Spleen (tissue), 13 donors: ENCODE measurements around the gene HDHD3. TPM values are rescaled to one million over a fixed set of nuclear protein-coding genes. Genes with fewer than 3 reads are reported as not detected.
A peak's percentile ranks its signal among the peaks of the same experiment; 100 is the strongest.

Experiments used
- DNase-seq: peaks from one replicate; pipeline ENCODE4 v3.0.0-alpha.2; 2020
- H3K27ac ChIP-seq, 8 donors: fragments of 200-600 bp; sonication (generic) in 7 of 8; 1 replicate in 4 of 8; 2 replicates in 4 of 8; pipeline versions ENCODE4 v1.5.0 to v1.8.0; 2016 to 2021; ENCODE audit warnings: inconsistent platforms in 4 of 8, mild to moderate bottlenecking in 4 of 8, moderate library complexity in 1 of 8
- H3K27me3 ChIP-seq, 7 donors: fragments of 200-600 bp; sonication (generic) in 6 of 7; replicated peaks in 1 of 7; 1 replicate in 4 of 7; 2 replicates in 3 of 7; pipeline versions ENCODE4 v1.5.0 to v1.8.0; 2016 to 2021; ENCODE audit warnings: inconsistent platforms in 3 of 7, mild to moderate bottlenecking in 1 of 7
- H3K36me3 ChIP-seq, 6 donors: fragments of 200-600 bp; sonication (generic) in 5 of 6; 1 replicate in 4 of 6; 2 replicates in 2 of 6; pipeline versions ENCODE4 v1.5.0 to v1.8.0; 2016 to 2021; ENCODE audit warnings: inconsistent platforms in 2 of 6
- H3K4me1 ChIP-seq, 6 donors: fragments of 200-600 bp; sonication (generic) in 5 of 6; 1 replicate in 3 of 6; 2 replicates in 3 of 6; pipeline versions ENCODE4 v1.5.0 to v1.8.0; 2016 to 2021; ENCODE audit warnings: inconsistent platforms in 3 of 6
- H3K4me3 ChIP-seq, 8 donors: fragments of 200-600 bp; sonication (generic) in 7 of 8; 1 replicate in 4 of 8; 2 replicates in 4 of 8; pipeline versions ENCODE4 v1.5.0 to v1.8.0; 2016 to 2021; ENCODE audit warnings: inconsistent platforms in 4 of 8, mild to moderate bottlenecking in 4 of 8, moderate library complexity in 2 of 8
- H3K9me3 ChIP-seq, 8 donors: fragments of 200-600 bp; sonication (generic) in 7 of 8; 1 replicate in 4 of 8; 2 replicates in 4 of 8; pipeline versions ENCODE4 v1.5.0 to v1.8.0; 2016 to 2021; ENCODE audit warnings: inconsistent platforms in 4 of 8
- CTCF ChIP-seq, 11 experiments: fragments of 200-600 bp in 7 of 11; fragments of 450-650 bp in 4 of 11; sonication (generic) in 4 of 11; IDR thresholded peaks in 8 of 11; conservative IDR thresholded peaks in 3 of 11; 1 replicate in 7 of 11; 2 replicates in 4 of 11; pipeline versions ENCODE4 v1.4.0 to v1.8.0; 2016 to 2021; ENCODE audit warnings: antibody characterized with exemption in 11 of 11, inconsistent platforms in 4 of 11, mild to moderate bottlenecking in 1 of 11
- POLR2A ChIP-seq, 3 donors: fragments of 450-650 bp; IDR thresholded peaks; one replicate each; pipeline ENCODE4 v1.5.1; 2017; ENCODE audit warnings: antibody characterized with exemption in 3 of 3, mild to moderate bottlenecking in 1 of 3
- POLR2AphosphoS5 ChIP-seq, 3 donors: sonication (generic); formaldehyde crosslinking; IDR thresholded peaks; one replicate each; pipeline ENCODE4 v1.5.1; 2017; ENCODE audit warnings: antibody characterized with exemption in 3 of 3
- whole genome bisulfite sequencing, 5 donors: extraction: QIAGEN DNeasy Blood & Tissue Kit in 3 of 5; methylation state at CpG; one replicate each; pipeline versions ENCODE4 v1.1.5 to v1.1.7; 2013 to 2018; 5-methylcytosine and 5-hydroxymethylcytosine counted together
- intact Hi-C: fragments of 100-400 bp; cut with DNase I; formaldehyde crosslinking; loops from one replicate; pipeline ENCODE4 v1.15.0; 2023; ENCODE audit warnings: low total_unique reads
- long read RNA-seq, 2 donors: transcript quantifications; one replicate each; lab custom pipeline, GENCODE V29; 2026
- polyA plus RNA-seq, 3 donors: library from polyadenylated mRNA; stranded (reverse); fragments of 200-250 nt; gene quantifications; one replicate each; pipeline ENCODE4 v1.2.1, GENCODE V29; 2013
- total RNA-seq, 7 donors: library from RNA; depleted of rRNA in 3 of 7; stranded (reverse); fragments of >200 nt in 3 of 7; fragmentation: NEBNext Ultra II Directional in 4 of 7; extraction: Animal tissue kit (Norgen Biotek cat#: 25700) in 4 of 7; gene quantifications; one replicate each; pipeline versions ENCODE4 v1.1.0 to v1.2.1, GENCODE V29; 2016 to 2021
- donor health status: healthy with polysubstance abuse.
- donor health status: DM: no; HTN: no; CAD: no; lungs with moderate emphysema.
- donor health status: DM: no; HTN: no; CAD: no.
- donor health status: Bipolar disorder and iron deficiency.
- donor health status: healthy.
- donor health status: DM: no; HTN: no; CAD: no.
- donor health status: DM: yes; HTN: yes; CAD: no.

Gene HDHD3
- 10 to 100 TPM; 13.5 to 38.3 (median 16.7) TPM for total RNA-seq
- 10 to 100 TPM; 17.2 to 26.0 (median 23.8) TPM for polyA plus RNA-seq
- long read RNA-seq, donor 1, partial matches to known transcripts, result 0 of 3 reads
- long read RNA-seq, donor 1, other reads (novel, unspliced or antisense), result 0 of 3 reads
- long read RNA-seq, donor 2, transcript HDHD3-202 (3 exons, 1,497 nt), result major isoform, 5 of 9 reads
- long read RNA-seq, donor 2, partial matches to known transcripts, result 0 of 9 reads
- long read RNA-seq, donor 2, other reads (novel, unspliced or antisense), result 0 of 9 reads

- intact Hi-C loops, result no loop called here
- DNase-seq, result peak; percentile 96
- H3K27ac ChIP-seq, result peak within 1 kb of the TSS; percentile 44 to 90 (median 85)
- peaks cover 0 to 33% (median 22%) of the 10 kb centered on the region in 6 donors for H3K36me3 ChIP-seq
- 1 to 2% (median 1%) methylated on average over 40 to 74 of the region's 74 CpGs for WGBS, 5 donors
- H3K4me1 ChIP-seq, result peaks cover 0 to 32% (median 17%) of the 10 kb centered on the region in 6 donors
- H3K4me3 ChIP-seq, result peak within 1 kb of the TSS; percentile 58 to 90 (median 73)
- peak in 1 of 3 donors; percentile 76 for TF ChIP-seq POLR2A (IDR thresholded peaks at IDR 0.05)
- peak in 1 of 11 experiments; percentile 17 for TF ChIP-seq CTCF (IDR thresholded peaks at IDR 0.05 in 8 of 11, conservative IDR thresholded peaks at IDR 0.05 in 3 of 11)
- TF ChIP-seq POLR2AphosphoS5 (IDR thresholded peaks at IDR 0.05), result peak; percentile 92 to 95 (median 93)
- no peaks in the 10 kb centered on the region for H3K9me3 ChIP-seq
- H3K27me3 ChIP-seq, result no peaks in the 10 kb centered on the region
Observed at GRCh38 chr9:113376634-113377567, at the start of gene HDHD3. TSS of gene HDHD3 (minus strand) at chr9:113376986. CDS start at chr9:113374354, 2,632 bp downstream.

GRCh38 chr9:113425072-113425471 lies 48.3 kb upstream of the HDHD3 start:
- intact Hi-C loops, result no loop called here
- DNase-seq, result no peak
- H3K4me1 ChIP-seq, result no peaks in the 10 kb centered on the region
- no peak overlapping the region for H3K27ac ChIP-seq
- no peak overlapping the region for H3K4me3 ChIP-seq
- TF ChIP-seq CTCF (IDR thresholded peaks at IDR 0.05 in 8 of 11, conservative IDR thresholded peaks at IDR 0.05 in 3 of 11), result no peak
- TF ChIP-seq POLR2AphosphoS5 (IDR thresholded peaks at IDR 0.05), result no peak
- TF ChIP-seq POLR2A (IDR thresholded peaks at IDR 0.05), result no peak
- H3K9me3 ChIP-seq, result no peaks in the 10 kb centered on the region
- no peaks in the 10 kb centered on the region for H3K36me3 ChIP-seq
- WGBS, 5 donors, result 11 to 23% (median 17%) methylated on average over 2 of the region's 2 CpGs
- H3K27me3 ChIP-seq, result no peaks in the 10 kb centered on the region

GRCh38 chr9:113421726-113422125 lies 44.9 kb upstream of the HDHD3 start:
- Histone ChIP-seq H3K9me3 (no peaks in the 10 kb centered on the region), H3K4me3 (no peak overlapping the region), H3K36me3 (no peaks in the 10 kb centered on the region), H3K4me1 (peaks cover 0 to 4% (median under 1%) of the 10 kb centered on the region in 6 donors), H3K27ac (no peak overlapping the region), H3K27me3 (no peaks in the 10 kb centered on the region)
- no peak for DNase-seq
- WGBS, 5 donors, result 64 to 79% (median 69%) methylated on average over 3 of the region's 3 CpGs
- TF ChIP-seq POLR2AphosphoS5 (IDR thresholded peaks at IDR 0.05) (no peak), POLR2A (IDR thresholded peaks at IDR 0.05) (no peak), CTCF (IDR thresholded peaks at IDR 0.05 in 8 of 11, conservative IDR thresholded peaks at IDR 0.05 in 3 of 11) (no peak)
- intact Hi-C loops, result no loop called here

- no peak for DNase-seq
- no peaks in the 10 kb centered on the region for H3K36me3 ChIP-seq
- no peaks in the 10 kb centered on the region for H3K9me3 ChIP-seq
- no peaks in the 10 kb centered on the region for H3K27me3 ChIP-seq
- peaks cover 3 to 16% (median 10%) of the 10 kb centered on the region in 6 donors for H3K4me1 ChIP-seq
- TF ChIP-seq POLR2A (IDR thresholded peaks at IDR 0.05) (no peak), CTCF (IDR thresholded peaks at IDR 0.05 in 8 of 11, conservative IDR thresholded peaks at IDR 0.05 in 3 of 11) (no peak), POLR2AphosphoS5 (IDR thresholded peaks at IDR 0.05) (no peak)
- 75 to 88% (median 83%) methylated on average over 4 of the region's 4 CpGs for whole genome bisulfite sequencing, 5 donors
- intact Hi-C loops, result no loop called here
- H3K27ac ChIP-seq, result no peak overlapping the region
- no peak overlapping the region for H3K4me3 ChIP-seq
Observed at GRCh38 chr9:113417370-113417769, 40.6 kb upstream of the HDHD3 start.
